K562 (cell line): ENCODE measurements around the gene RNF223. TPM values are rescaled to one million over a fixed set of nuclear protein-coding genes. Genes with fewer than 3 reads are reported as not detected.

Source experiments
- DPF2 ChIP-seq: fragments of 450-650 bp; IDR thresholded peaks from 2 replicates; pipeline ENCODE4 v1.6.1; 2016
- E2F8 ChIP-seq: fragments of 450-650 bp; IDR thresholded peaks from 2 replicates; pipeline ENCODE4 v1.7.1; 2018; ENCODE audit warnings: mild to moderate bottlenecking, low read depth; ENCODE audit not compliant: partially characterized antibody
- MGA ChIP-seq: fragments of 450-650 bp; IDR thresholded peaks from 2 replicates; pipeline ENCODE4 v1.6.1; 2016; ENCODE audit warnings: mild to moderate bottlenecking, moderate library complexity
- MTA2 ChIP-seq: fragments of 450-650 bp; IDR thresholded peaks from 2 replicates; pipeline ENCODE4 v1.6.1; 2016; ENCODE audit warnings: low read depth
- SOX6 ChIP-seq: fragments of 450-650 bp; IDR thresholded peaks from 2 replicates; pipeline ENCODE4 v1.6.1; 2014; ENCODE audit warnings: mild to moderate bottlenecking
- TFAP4 ChIP-seq: sonication (generic); formaldehyde crosslinking; IDR thresholded peaks from 2 replicates; pipeline ENCODE4 v1.8.0; 2022; ENCODE audit warnings: missing genetic modification reagents, mild to moderate bottlenecking, moderate library complexity, borderline replicate concordance
- YY1 ChIP-seq, 3 experiments: IDR thresholded peaks; 2 replicates each; pipeline ENCODE4 v1.6.1; 2011; ENCODE audit warnings: low read length in 2 of 3, mild to moderate bottlenecking in 2 of 3, moderate library complexity in 2 of 3, borderline replicate concordance in 1 of 3, control low read depth in 1 of 3, low read depth in 1 of 3; ENCODE audit not compliant: insufficient read depth in 3 of 3, insufficient replicate concordance in 2 of 3, control insufficient read depth in 1 of 3, insufficient read length in 1 of 3; ENCODE audit errors: extremely low read depth in 1 of 3
- ZBTB34 ChIP-seq: fragments of 250-450 bp; sonication (Bioruptor Pico); IDR thresholded peaks from 2 replicates; pipeline ENCODE4 v1.8.0; 2021; ENCODE audit warnings: mild to moderate bottlenecking, moderate library complexity
- ZNF174 ChIP-seq: fragments of 250-450 bp; sonication (Bioruptor Pico); IDR thresholded peaks from 2 replicates; pipeline ENCODE4 v1.4.0; 2020; ENCODE audit warnings: mild to moderate bottlenecking
- ZNF23 ChIP-seq: fragments of 250-450 bp; sonication (Bioruptor Pico); IDR thresholded peaks from 2 replicates; pipeline ENCODE4 v1.4.0; 2020; ENCODE audit warnings: mild to moderate bottlenecking
- polyA plus RNA-seq, 8 experiments: library from polyadenylated mRNA; depleted of rRNA in 4 of 8; stranded (reverse) in 5 of 8; unstranded in 3 of 8; fragments of >200 nt; fragmentation: Nextera tagmentation in 2 of 8; fragmentation: Illumina TruSeq in 1 of 8; extraction: Ambion mirVana in 2 of 8; extraction: Trizol in 1 of 8; gene quantifications; 2 replicates each; pipeline versions ENCODE4 v1.2.1 to v1.2.3, GENCODE V29; 2011 to 2014; ENCODE audit warnings: inconsistent platforms in 1 of 8, missing spikeins in 1 of 8
- total RNA-seq, 7 experiments: library from RNA; depleted of rRNA in 6 of 7; stranded (reverse); fragments of >200 nt in 6 of 7; fragmentation: Illumina TruSeq in 2 of 7; extraction: Trizol in 2 of 7; gene quantifications; 2 replicates each; pipeline versions ENCODE4 v1.2.1 to v1.2.3, GENCODE V29; 2011 to 2021; ENCODE audit warnings: low replicate concordance in 1 of 7

The RNF223 gene
- total and polyA plus RNA-seq, 9 of the 15 experiments (the other 6 are each of a cell fraction or from before 2014, with no cell fraction given): 0.04 to 0.32 TPM; not detected in 7

GRCh38 chr1:1067860-1068516 is 6.1 kb downstream of the RNF223 start (continued):
- no peak; the same call in 1 of the 2 replicates for TF ChIP-seq MGA
- no peak for TF ChIP-seq ZNF23 (CRISPR knock-in tag)
- peak in 1 of 3 experiments; percentile 47 for TF ChIP-seq YY1 (IDR thresholded peaks at IDR 0.05; ENCODE audit: borderline replicate concordance in 1 of 3, control insufficient read depth in 1 of 3, extremely low read depth in 1 of 3, insufficient read depth in 3 of 3, insufficient read length in 1 of 3, insufficient replicate concordance in 2 of 3, low read depth in 1 of 3, low read length in 2 of 3)
- TF ChIP-seq TFAP4 (CRISPR knock-in tag): no peak; the same call in 1 of the 2 replicates
- TF ChIP-seq DPF2: peak; percentile 10; the same call in 1 of the 2 replicates
- no peak for TF ChIP-seq ZNF174
- no peak for TF ChIP-seq MTA2
- TF ChIP-seq SOX6: no peak
- TF ChIP-seq ZBTB34 (CRISPR knock-in tag): no peak
- no peak for TF ChIP-seq E2F8
